Measurements from ENCODE around the gene TMEM186.
"Not testable (repeated sequence)": the region's sequence is repeated elsewhere in the genome, so short reads cannot be mapped to it uniquely, and the experiment has no call there.

TMEM186 gene

GRCh38 chr16:8812162-8812843 lies 14.9 kb upstream of the TMEM186 start:
- DNase-seq (ENCODE audit: low read depth), result no peak

- no peak for DNase-seq (ENCODE audit: low read depth)
These were observed 11.3 kb upstream of the TMEM186 start for GRCh38 chr16:8808613-8809353.

- no peak for DNase-seq (ENCODE audit: low read depth)
These were observed 10.6 kb upstream of the TMEM186 start for GRCh38 chr16:8808009-8808408.

- DNase-seq (ENCODE audit: low read depth), result no peak
These were observed 9.8 kb upstream of the TMEM186 start for GRCh38 chr16:8807189-8807588.

GRCh38 chr16:8806272-8806983 lies 9.0 kb upstream of the TMEM186 start:
- DNase-seq (ENCODE audit: low read depth), result no peak

- no peak for DNase-seq (ENCODE audit: low read depth)
These were observed 6.9 kb upstream of the TMEM186 start for GRCh38 chr16:8804313-8804712.

GRCh38 chr16:8803733-8804132 lies 6.3 kb upstream of the TMEM186 start:
- DNase-seq (ENCODE audit: low read depth), result not testable (repeated sequence)

- no peak for DNase-seq (ENCODE audit: low read depth)
These were observed 4.3 kb upstream of the TMEM186 start for GRCh38 chr16:8801701-8802100.

- no peak for DNase-seq (ENCODE audit: low read depth)
These were observed 1.2 kb upstream of the TMEM186 start for GRCh38 chr16:8798535-8799157.

GRCh38 chr16:8798174-8798527 lies 712 bp upstream of the TMEM186 start:
- no peak for DNase-seq (ENCODE audit: low read depth)

- no peak for DNase-seq (ENCODE audit: low read depth)
These were observed 723 bp downstream of the TMEM186 start for GRCh38 chr16:8796469-8797363.

GRCh38 chr16:8795818-8796217 lies 1.6 kb downstream of the TMEM186 start:
- no peak for DNase-seq (ENCODE audit: low read depth)

- DNase-seq (ENCODE audit: low read depth), result no peak
These were observed 2.3 kb downstream of the TMEM186 start for GRCh38 chr16:8795091-8795490.

- no peak for DNase-seq (ENCODE audit: low read depth)
These were observed 8.8 kb downstream of the TMEM186 start for GRCh38 chr16:8788578-8789172.

GRCh38 chr16:8786316-8786715 lies 11.1 kb downstream of the TMEM186 start:
- not testable (repeated sequence) for DNase-seq (ENCODE audit: low read depth)

GRCh38 chr16:8785408-8785807 lies 12.0 kb downstream of the TMEM186 start:
- DNase-seq (ENCODE audit: low read depth), result no peak

GRCh38 chr16:8782673-8783072 lies 14.8 kb downstream of the TMEM186 start:
- DNase-seq (ENCODE audit: low read depth), result no peak

- no peak for DNase-seq (ENCODE audit: low read depth)
These were observed 15.6 kb downstream of the TMEM186 start for GRCh38 chr16:8781797-8782196.

GRCh38 chr16:8777217-8777616 lies 20.2 kb downstream of the TMEM186 start:
- DNase-seq (ENCODE audit: low read depth), result no peak

- no peak for DNase-seq (ENCODE audit: low read depth)
These were observed 21.3 kb downstream of the TMEM186 start for GRCh38 chr16:8776129-8776584.

- no peak for DNase-seq (ENCODE audit: low read depth)
These were observed 22.1 kb downstream of the TMEM186 start for GRCh38 chr16:8775359-8775758.
